Esophagus squamous epithelium (tissue), 5 donors: ENCODE measurements around the gene FHOD3. TPM values are rescaled to one million over a fixed set of nuclear protein-coding genes. Genes with fewer than 3 reads are reported as not detected.

Source experiments
- DNase-seq: peaks from one replicate; lab custom pipeline; 2025; lab: John Stamatoyannopoulos, UW
- H3K27ac ChIP-seq, 4 donors: fragments of 200-600 bp; sonication (generic); one replicate each; pipeline ENCODE4 v1.5.1; 2016 to 2019; ENCODE audit warnings: mild to moderate bottlenecking in 1 of 4
- H3K27me3 ChIP-seq, 4 donors: fragments of 200-600 bp; sonication (generic); 1 replicate in 3 of 4; 2 replicates in 1 of 4; pipeline versions ENCODE4 v1.5.1 to v1.6.0; 2017 to 2021; ENCODE audit warnings: antibody characterized with exemption in 1 of 4
- H3K36me3 ChIP-seq, 3 donors: fragments of 200-600 bp; sonication (generic); one replicate each; pipeline ENCODE4 v1.5.1; 2016 to 2019
- H3K4me1 ChIP-seq, 3 donors: fragments of 200-600 bp; sonication (generic); one replicate each; pipeline ENCODE4 v1.5.1; 2017 to 2019
- H3K4me3 ChIP-seq, 4 donors: fragments of 200-600 bp; sonication (generic); 1 replicate in 3 of 4; 2 replicates in 1 of 4; pipeline ENCODE4 v1.5.1; 2016 to 2019; ENCODE audit warnings: mild to moderate bottlenecking in 2 of 4, moderate library complexity in 1 of 4
- H3K9me3 ChIP-seq, 3 donors: fragments of 200-600 bp; sonication (generic); one replicate each; pipeline ENCODE4 v1.5.1; 2016 to 2019
- CTCF ChIP-seq, 6 experiments: fragments of 450-650 bp in 4 of 6; fragments of 200-600 bp in 2 of 6; sonication (generic) in 2 of 6; IDR thresholded peaks; one replicate each; pipeline ENCODE4 v1.5.1; 2016 to 2019; ENCODE audit warnings: antibody characterized with exemption in 6 of 6, mild to moderate bottlenecking in 4 of 6, moderate library complexity in 4 of 6
- POLR2A ChIP-seq, 4 donors: fragments of 450-650 bp; IDR thresholded peaks; one replicate each; pipeline ENCODE4 v1.6.1; 2017; ENCODE audit warnings: antibody characterized with exemption in 4 of 4, mild to moderate bottlenecking in 4 of 4, moderate library complexity in 3 of 4
- WGBS, 2 donors: methylation state at CpG; one replicate each; pipeline ENCODE4 v1.1.5; 2018; 5-methylcytosine and 5-hydroxymethylcytosine counted together
- intact Hi-C: fragments of 100-400 bp; cut with DNase I; formaldehyde crosslinking; loops from one replicate; pipeline ENCODE4 v1.15.0; 2022
- total RNA-seq, 4 donors: library from RNA; depleted of rRNA; stranded (reverse); fragments of >200 nt; gene quantifications; one replicate each; pipeline ENCODE4 v1.1.0, GENCODE V29; 2016
- donor health status: DM: yes; HTN: yes; CAD: no.

The FHOD3 gene
- total RNA-seq, 4 donors from 2014 or later, result 3.1 to 29.6 (median 5.7) TPM

- Histone ChIP-seq H3K27ac (peak overlapping the region; percentile 24 to 79 (median 74)), H3K4me1 (peaks cover 0 to 48% (median 19%) of the 10 kb centered on the region in 3 donors), H3K36me3 (no peaks in the 10 kb centered on the region), H3K9me3 (no peaks in the 10 kb centered on the region), H3K4me3 (no peak overlapping the region), H3K27me3 (no peaks in the 10 kb centered on the region)
- 22 to 38% methylated on average over 2 of the region's 2 CpGs for WGBS, 2 donors
- intact Hi-C loops, result no loop called here
- TF ChIP-seq CTCF (IDR thresholded peaks at IDR 0.05), result peak in 1 of 6 experiments; percentile 14
- no peak for TF ChIP-seq POLR2A (IDR thresholded peaks at IDR 0.05)
- DNase-seq, result no peak
Measured at GRCh38 chr18:36580266-36580665, 282.8 kb downstream of the FHOD3 start.

GRCh38 chr18:36580874-36581750, 283.6 kb downstream of the FHOD3 start:
- TF ChIP-seq CTCF (IDR thresholded peaks at IDR 0.05) (no peak), POLR2A (IDR thresholded peaks at IDR 0.05) (no peak)
- Histone ChIP-seq H3K4me1 (peaks cover 0 to 48% (median 19%) of the 10 kb centered on the region in 3 donors), H3K4me3 (no peak overlapping the region), H3K36me3 (no peaks in the 10 kb centered on the region), H3K27ac (peak overlapping the region; percentile 24 to 79 (median 74)), H3K9me3 (no peaks in the 10 kb centered on the region), H3K27me3 (no peaks in the 10 kb centered on the region)
- WGBS, 2 donors, result 76 to 84% methylated on average over 6 of the region's 6 CpGs
- intact Hi-C loops, result no loop called here
- no peak for DNase-seq

- Histone ChIP-seq H3K4me3 (no peak overlapping the region), H3K9me3 (no peaks in the 10 kb centered on the region), H3K27ac (peak overlapping the region in 1 of 4 donors; percentile 16), H3K36me3 (no peaks in the 10 kb centered on the region), H3K4me1 (peaks cover 0 to 48% (median 19%) of the 10 kb centered on the region in 3 donors), H3K27me3 (no peaks in the 10 kb centered on the region)
- WGBS, 2 donors, result 52 to 68% methylated on average over 3 to 5 of the region's 5 CpGs
- intact Hi-C loops, result no loop called here
- TF ChIP-seq CTCF (IDR thresholded peaks at IDR 0.05), result peak in 2 of 6 experiments; percentile 33 to 44
- no peak for TF ChIP-seq POLR2A (IDR thresholded peaks at IDR 0.05)
- no peak for DNase-seq
Measured at GRCh38 chr18:36582988-36583745, 285.7 kb downstream of the FHOD3 start.

GRCh38 chr18:36589857-36590543, 292.5 kb downstream of the FHOD3 start:
- Histone ChIP-seq H3K27ac (peak overlapping the region in 3 of 4 donors; percentile 14 to 81 (median 70)), H3K27me3 (no peaks in the 10 kb centered on the region), H3K36me3 (no peaks in the 10 kb centered on the region), H3K4me3 (no peak overlapping the region), H3K4me1 (peaks cover 0 to 43% (median 10%) of the 10 kb centered on the region in 3 donors), H3K9me3 (no peaks in the 10 kb centered on the region)
- 39 to 48% methylated on average over 10 of the region's 10 CpGs for WGBS, 2 donors
- no peak for DNase-seq
- no peak for TF ChIP-seq CTCF (IDR thresholded peaks at IDR 0.05)
- TF ChIP-seq POLR2A (IDR thresholded peaks at IDR 0.05), result no peak
- intact Hi-C loops, result no loop called here
